HFF-Myc (cell line): ENCODE results near the gene KRCC1.

Experiments used
- DNase-seq: peaks from one replicate; pipeline ENCODE4 v3.0.0-alpha.2; 2011; ENCODE audit warnings: low read depth; ENCODE audit errors: extremely low read depth
- H3K4me3 ChIP-seq: replicated peaks from 2 replicates; pipeline ENCODE4 v1.5.1; 2011; ENCODE audit warnings: low read depth, mild to moderate bottlenecking, control low read depth, low read length
- TF ChIP-seq, protein P1 (sequence below): IDR thresholded peaks from 2 replicates; pipeline ENCODE4 v1.5.1; 2012; ENCODE audit warnings: mild to moderate bottlenecking, low read depth, low read length, control low read depth; ENCODE audit errors: missing control alignments

The KRCC1 gene

DNA sequence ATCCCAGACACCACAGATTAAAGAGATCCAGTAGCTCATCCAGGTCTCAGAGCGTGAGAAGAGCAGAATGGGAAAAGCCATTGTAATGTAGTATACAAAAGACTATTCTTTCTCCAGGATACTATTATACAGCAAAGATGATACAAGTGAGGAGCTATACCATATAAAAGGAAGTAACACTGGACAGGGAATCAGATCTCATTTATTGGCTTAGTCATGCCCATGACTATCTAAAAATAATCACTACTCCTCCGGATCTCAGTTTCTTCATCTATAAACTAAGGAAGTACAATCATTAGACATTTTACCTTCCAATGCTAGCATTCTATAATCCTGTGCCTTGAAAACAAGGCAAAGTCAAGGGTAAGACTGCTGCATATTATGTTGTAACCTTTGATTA, 19.4 kb downstream of the KRCC1 start:
- TF ChIP-seq, protein P1, sequence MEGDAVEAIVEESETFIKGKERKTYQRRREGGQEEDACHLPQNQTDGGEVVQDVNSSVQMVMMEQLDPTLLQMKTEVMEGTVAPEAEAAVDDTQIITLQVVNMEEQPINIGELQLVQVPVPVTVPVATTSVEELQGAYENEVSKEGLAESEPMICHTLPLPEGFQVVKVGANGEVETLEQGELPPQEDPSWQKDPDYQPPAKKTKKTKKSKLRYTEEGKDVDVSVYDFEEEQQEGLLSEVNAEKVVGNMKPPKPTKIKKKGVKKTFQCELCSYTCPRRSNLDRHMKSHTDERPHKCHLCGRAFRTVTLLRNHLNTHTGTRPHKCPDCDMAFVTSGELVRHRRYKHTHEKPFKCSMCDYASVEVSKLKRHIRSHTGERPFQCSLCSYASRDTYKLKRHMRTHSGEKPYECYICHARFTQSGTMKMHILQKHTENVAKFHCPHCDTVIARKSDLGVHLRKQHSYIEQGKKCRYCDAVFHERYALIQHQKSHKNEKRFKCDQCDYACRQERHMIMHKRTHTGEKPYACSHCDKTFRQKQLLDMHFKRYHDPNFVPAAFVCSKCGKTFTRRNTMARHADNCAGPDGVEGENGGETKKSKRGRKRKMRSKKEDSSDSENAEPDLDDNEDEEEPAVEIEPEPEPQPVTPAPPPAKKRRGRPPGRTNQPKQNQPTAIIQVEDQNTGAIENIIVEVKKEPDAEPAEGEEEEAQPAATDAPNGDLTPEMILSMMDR: no peak
- no peak overlapping the region for H3K4me3 ChIP-seq
- DNase-seq: no peak

DNA sequence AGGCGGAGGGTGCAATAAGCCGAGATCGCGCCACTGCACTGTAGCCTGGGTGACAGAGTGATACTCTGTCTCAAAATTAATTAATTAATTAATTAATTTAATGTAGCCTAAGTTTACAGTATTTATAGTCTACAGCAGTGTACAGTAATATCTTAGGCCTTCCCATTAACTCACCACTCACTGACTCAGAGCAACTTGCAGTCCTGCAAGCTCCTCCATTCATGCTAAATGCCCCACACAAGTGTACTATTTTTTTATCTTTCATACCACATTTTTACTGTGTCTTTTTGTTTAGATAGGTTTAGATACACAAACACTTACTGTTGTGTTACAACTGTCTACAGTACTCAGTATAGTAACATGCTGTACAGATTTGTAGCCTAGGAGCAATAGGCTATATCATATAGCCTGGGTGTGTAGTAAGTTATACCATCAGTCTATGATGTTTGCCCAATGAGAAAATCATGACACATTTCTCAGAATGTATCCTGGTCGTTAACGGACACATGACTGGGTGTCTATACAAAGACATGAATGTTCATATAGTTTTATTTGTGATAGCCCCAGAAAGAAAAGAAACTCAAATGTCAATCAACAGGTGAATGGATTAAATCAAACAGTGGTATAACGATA, 23.4 kb downstream of the KRCC1 start:
- no peak for DNase-seq
- TF ChIP-seq, protein P1: no peak
- H3K4me3 ChIP-seq: no peak overlapping the region

DNA sequence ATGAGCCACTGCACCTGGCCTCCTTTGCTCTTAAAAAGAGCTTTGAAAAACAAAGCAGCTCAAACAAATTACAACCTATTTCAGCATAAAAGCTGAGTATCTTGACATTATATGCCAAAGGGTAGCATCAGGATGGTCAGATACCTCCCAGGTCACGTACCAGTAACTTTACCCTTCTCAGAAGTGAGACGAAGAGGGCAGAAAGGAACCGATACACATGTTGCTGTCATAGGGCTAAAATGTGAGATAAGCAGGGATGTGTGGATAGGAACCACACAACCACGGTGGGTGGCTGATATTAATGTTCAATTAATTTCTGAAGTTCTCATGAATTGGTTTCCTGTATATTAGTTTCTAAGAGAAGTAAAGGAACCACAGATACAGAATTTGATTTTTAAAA, 26.7 kb downstream of the KRCC1 start:
- TF ChIP-seq, protein P1: no peak
- no peak for DNase-seq

DNA sequence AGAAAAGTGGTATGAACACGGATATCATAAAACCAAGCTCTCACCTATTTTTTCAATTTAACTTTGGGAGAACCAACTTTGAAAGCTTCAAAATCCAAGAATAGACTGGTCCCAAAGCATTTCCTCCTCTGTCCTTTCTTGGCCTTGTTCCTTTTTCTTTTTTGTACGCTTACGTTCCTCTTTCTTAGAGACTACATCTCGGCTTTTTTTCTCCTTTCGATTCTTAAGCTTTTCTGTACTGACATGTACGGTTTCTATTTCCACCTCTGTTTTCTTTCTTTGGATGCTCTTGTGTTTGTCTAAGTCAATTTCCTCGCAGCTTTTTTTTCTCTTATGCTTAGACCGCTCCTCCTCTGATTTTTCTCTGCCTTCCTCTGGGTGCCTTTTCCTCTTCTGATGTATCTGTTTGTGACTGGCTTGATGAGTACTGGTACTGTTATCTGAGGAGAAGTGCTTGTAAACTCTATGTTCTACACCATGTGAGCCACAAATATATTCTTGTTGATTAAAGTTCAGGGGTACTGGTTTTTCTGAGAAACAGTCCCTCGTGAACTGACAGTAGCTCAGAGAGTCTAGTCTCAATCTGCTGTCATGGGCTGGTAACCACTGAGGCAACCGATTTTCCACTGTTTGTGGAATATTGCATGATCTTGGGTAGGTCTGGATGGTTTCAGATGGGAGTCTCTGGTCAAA, 27.7 kb downstream of the KRCC1 start:
- no peak for DNase-seq
- no peak overlapping the region for H3K4me3 ChIP-seq
- TF ChIP-seq, protein P1: no peak

More for the DNA sequence above, 26.7 kb downstream of the KRCC1 start:
- H3K4me3 ChIP-seq: no peak overlapping the region

DNA sequence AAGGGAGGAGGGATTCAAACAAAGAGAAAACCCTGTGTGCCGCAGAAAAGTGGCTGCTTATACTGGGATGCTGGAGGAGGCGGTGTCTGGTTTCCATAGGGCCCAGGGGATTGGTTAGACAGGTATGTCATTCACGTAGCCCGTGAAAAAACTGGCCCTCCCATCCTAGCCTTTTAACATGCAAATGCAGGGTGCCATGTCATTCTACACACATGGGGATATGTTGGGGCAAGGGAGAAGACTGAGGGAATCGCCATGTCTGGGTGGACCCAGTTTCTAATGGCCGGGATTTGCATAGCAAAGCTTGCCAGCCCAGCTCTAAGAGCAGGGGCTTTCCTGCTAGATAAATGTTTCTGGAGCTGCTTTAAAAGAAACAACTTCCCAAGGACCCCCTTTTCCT, 31.1 kb downstream of the KRCC1 start:
- no peak overlapping the region for H3K4me3 ChIP-seq
- DNase-seq: no peak
- TF ChIP-seq, protein P1: no peak

DNA sequence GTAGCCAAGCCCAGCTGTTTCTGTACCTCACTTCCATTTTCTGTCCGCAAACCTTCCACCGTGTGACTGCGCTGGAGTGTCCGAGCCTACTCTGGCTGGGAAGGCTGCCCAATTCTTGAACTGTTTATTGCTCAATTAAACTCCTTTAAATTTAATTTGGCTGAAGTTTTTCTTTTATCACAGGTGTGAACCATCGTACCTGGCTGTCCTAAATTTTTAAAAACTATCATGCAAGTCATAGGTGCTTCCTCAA, 33.0 kb downstream of the KRCC1 start:
- H3K4me3 ChIP-seq: no peak overlapping the region
- no peak for DNase-seq
- TF ChIP-seq, protein P1: no peak

DNA sequence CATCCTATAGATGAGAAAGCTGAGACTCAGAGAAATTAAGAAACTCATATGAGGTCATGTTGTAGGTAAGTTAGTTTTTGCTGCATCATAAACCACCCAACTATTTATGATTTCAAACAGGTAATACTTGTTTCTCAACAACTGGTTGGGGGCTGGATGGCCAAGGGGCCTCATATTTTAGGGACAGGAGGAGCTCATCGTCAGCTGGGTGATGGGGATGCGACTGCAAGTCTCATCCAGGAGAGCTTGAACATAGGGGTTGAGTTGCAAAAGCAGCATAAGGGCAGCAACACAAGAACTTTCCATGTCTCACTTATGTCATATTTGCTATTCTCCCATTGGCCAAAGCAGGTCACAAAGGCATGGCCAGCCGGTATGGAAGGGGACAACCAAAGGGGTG, 35.6 kb downstream of the KRCC1 start:
- TF ChIP-seq, protein P1: no peak
- no peak for DNase-seq
- H3K4me3 ChIP-seq: no peak overlapping the region
